Left lung (tissue), 10 donors: ENCODE data around the gene LEMD1. TPM values are rescaled to one million over a fixed set of nuclear protein-coding genes. Genes with fewer than 3 reads are reported as not detected.

Source experiments
- ATAC-seq: fragments of 200-7000 bp; cut with Tn5 transposase; one replicate; pipeline ENCODE4 v1.9.1; 2020; ENCODE audit warnings: moderate library complexity
- DNase-seq, 4 donors: peaks; one replicate each; pipeline ENCODE4 v3.0.0-alpha.2; 2013 to 2020
- H3K27ac ChIP-seq, 2 donors: fragments of 200-600 bp; sonication (generic) in 1 of 2; one replicate each; pipeline versions ENCODE4 v1.5.0 to v1.8.0; 2020 to 2021
- H3K27me3 ChIP-seq, 2 donors: fragments of 200-600 bp; sonication (generic) in 1 of 2; one replicate each; pipeline versions ENCODE4 v1.5.0 to v1.8.0; 2020 to 2021
- H3K36me3 ChIP-seq, 2 donors: fragments of 200-600 bp; sonication (generic) in 1 of 2; one replicate each; pipeline versions ENCODE4 v1.5.0 to v1.8.0; 2020 to 2021
- H3K4me1 ChIP-seq, 2 donors: fragments of 200-600 bp; one replicate each; pipeline ENCODE4 v1.8.0; 2021
- H3K4me3 ChIP-seq, 2 donors: fragments of 200-600 bp; sonication (generic) in 1 of 2; one replicate each; pipeline versions ENCODE4 v1.5.0 to v1.8.0; 2020 to 2021; ENCODE audit warnings: mild to moderate bottlenecking in 1 of 2
- H3K9me3 ChIP-seq, 2 donors: fragments of 200-600 bp; sonication (generic) in 1 of 2; one replicate each; pipeline versions ENCODE4 v1.5.0 to v1.8.0; 2020 to 2021
- CTCF ChIP-seq, 2 donors: fragments of 200-600 bp; sonication (generic) in 1 of 2; IDR thresholded peaks; one replicate each; pipeline versions ENCODE4 v1.5.0 to v1.8.0; 2021; ENCODE audit warnings: antibody characterized with exemption in 2 of 2
- intact Hi-C, 2 donors: fragments of 100-400 bp; cut with DNase I; formaldehyde crosslinking; loops; one replicate each; pipeline versions ENCODE4 v1.11.2 to v1.14.2; 2022
- polyA plus RNA-seq, 6 donors: library from polyadenylated mRNA; unstranded; fragments of 120-200 nt; gene quantifications; one replicate each; pipeline ENCODE4 v1.2.1, GENCODE V29; 2013; ENCODE audit not compliant: insufficient read length in 6 of 6
- total RNA-seq, 2 donors: library from RNA; stranded (reverse); fragmentation: NEBNext Ultra II Directional; extraction: Animal tissue kit (Norgen Biotek cat#: 25700); gene quantifications; one replicate each; pipeline ENCODE4 v1.2.1, GENCODE V29; 2021
- donor health status: DM: no; HTN: yes; CAD: no.
- donor health status: DM: no; HTN: no; CAD: no.

Gene LEMD1
- total and polyA plus RNA-seq, 8 donors: 2.1 to 4.4 (median 3.5) TPM

GRCh38 chr1:205344066-205344928 lies 77.6 kb downstream of the LEMD1 start:
- peaks cover 9 to 12% of the 10 kb centered on the region in 2 donors for H3K4me1 ChIP-seq
- H3K27me3 ChIP-seq: peaks cover 28 to 52% of the 10 kb centered on the region in 2 donors
- no peaks in the 10 kb centered on the region for H3K9me3 ChIP-seq
- DNase-seq (peak in 1 of 4 donors; percentile 81), ATAC-seq (peak; percentile 70)
- no peaks in the 10 kb centered on the region for H3K36me3 ChIP-seq
- no peak for TF ChIP-seq CTCF (IDR thresholded peaks at IDR 0.05)
- peak overlapping the region; percentile 20 to 25 for H3K4me3 ChIP-seq
- intact Hi-C loops: no loop called here
- H3K27ac ChIP-seq: no peak overlapping the region

DNA sequence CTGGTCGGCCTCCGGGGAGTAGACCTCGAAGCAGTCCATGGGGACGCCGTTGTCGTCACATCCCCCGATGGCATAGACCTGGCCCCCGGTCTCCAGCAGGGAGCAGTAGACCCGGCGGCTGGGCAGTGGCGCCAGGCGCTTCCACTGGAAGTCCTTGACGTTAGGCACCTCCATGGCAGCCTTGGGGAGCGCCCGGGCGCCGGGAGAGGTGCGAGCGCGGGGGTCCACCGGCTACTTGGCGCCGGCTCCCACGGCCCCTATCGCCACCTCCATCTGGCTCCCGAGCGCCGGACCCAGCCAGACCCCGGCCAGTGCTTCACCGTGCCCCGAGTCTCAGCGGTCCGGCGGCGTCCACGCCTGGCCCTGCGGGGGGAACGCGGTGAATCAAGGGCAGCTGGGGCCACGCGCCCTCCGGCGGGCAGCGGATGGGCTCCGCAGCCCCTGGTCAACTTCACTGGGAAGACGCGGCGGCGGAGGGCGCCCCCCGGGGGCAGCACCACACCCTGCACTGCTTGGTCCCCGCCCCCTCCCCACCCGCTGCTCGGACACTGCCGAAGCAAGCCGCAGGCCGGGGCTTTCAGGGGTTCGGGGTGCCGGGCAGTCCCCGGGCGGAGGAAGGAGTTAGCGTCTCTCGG lies 78.3 kb downstream of the LEMD1 start:
- Histone ChIP-seq H3K27me3 (peaks cover 28 to 52% of the 10 kb centered on the region in 2 donors), H3K4me1 (peaks cover 9 to 12% of the 10 kb centered on the region in 2 donors), H3K4me3 (peak overlapping the region; percentile 20 to 25), H3K27ac (no peak overlapping the region), H3K9me3 (no peaks in the 10 kb centered on the region), H3K36me3 (no peaks in the 10 kb centered on the region)
- peak in 1 of 4 donors; percentile 82 for DNase-seq
- TF ChIP-seq CTCF (IDR thresholded peaks at IDR 0.05): no peak
- ATAC-seq: peak; percentile 53
- intact Hi-C loops: no loop called here

GRCh38 chr1:205342986-205343385 lies 78.9 kb downstream of the LEMD1 start:
- intact Hi-C loops: no loop called here
- Histone ChIP-seq H3K4me3 (no peak overlapping the region), H3K4me1 (peaks cover 9 to 12% of the 10 kb centered on the region in 2 donors), H3K27ac (no peak overlapping the region), H3K9me3 (no peaks in the 10 kb centered on the region), H3K36me3 (no peaks in the 10 kb centered on the region), H3K27me3 (peaks cover 28 to 52% of the 10 kb centered on the region in 2 donors)
- no peak for DNase-seq
- TF ChIP-seq CTCF (IDR thresholded peaks at IDR 0.05): no peak
- ATAC-seq: no peak

DNA sequence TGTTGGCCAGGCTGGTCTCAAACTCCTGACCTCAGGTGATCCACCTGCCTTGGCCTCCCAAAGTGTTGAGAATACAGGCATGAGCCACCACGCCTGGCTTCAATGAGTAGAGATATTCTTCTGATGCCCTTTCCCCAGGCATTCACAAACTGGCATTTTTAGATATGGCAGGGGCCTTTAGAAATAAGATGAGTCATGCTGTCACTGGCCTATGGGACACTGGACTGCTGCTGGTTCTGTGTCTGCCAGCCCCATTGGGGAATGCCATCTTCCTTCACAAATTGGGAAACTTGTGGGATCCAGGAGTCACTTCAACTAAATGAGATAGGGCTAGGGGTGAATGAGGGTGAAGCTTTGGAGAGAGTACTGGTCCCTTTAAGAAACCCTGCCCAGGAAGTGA lies 81.2 kb downstream of the LEMD1 start:
- no peak for TF ChIP-seq CTCF (IDR thresholded peaks at IDR 0.05)
- Histone ChIP-seq H3K27ac (no peak overlapping the region), H3K4me3 (no peak overlapping the region), H3K36me3 (no peaks in the 10 kb centered on the region), H3K4me1 (peaks cover 9 to 12% of the 10 kb centered on the region in 2 donors), H3K27me3 (peaks cover 28 to 39% of the 10 kb centered on the region in 2 donors), H3K9me3 (no peaks in the 10 kb centered on the region)
- intact Hi-C loops: no loop called here
- DNase-seq (no peak), ATAC-seq (no peak)

DNA sequence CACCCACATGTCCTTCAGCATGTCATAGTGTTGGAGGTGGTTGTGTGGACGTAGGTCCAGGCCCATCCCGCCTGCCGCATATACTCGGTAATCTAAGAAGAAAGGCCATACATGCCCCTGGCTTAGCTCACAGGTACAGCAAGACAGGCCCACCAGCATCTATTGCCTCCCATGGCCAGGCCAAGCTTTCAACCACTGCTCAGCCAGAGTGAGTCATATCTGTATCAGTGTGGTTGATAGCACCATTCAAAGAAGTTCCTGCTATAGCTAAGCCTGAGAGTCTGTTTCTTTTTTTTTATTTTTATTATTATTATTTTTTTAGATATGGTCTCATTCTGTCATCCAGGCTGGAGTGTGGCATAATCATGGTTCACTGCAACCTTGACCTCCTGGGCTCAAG lies 82.1 kb downstream of the LEMD1 start:
- Histone ChIP-seq H3K36me3 (no peaks in the 10 kb centered on the region), H3K4me1 (peaks cover 9 to 12% of the 10 kb centered on the region in 2 donors), H3K9me3 (no peaks in the 10 kb centered on the region), H3K27ac (no peak overlapping the region), H3K4me3 (no peak overlapping the region), H3K27me3 (peaks cover 18 to 29% of the 10 kb centered on the region in 2 donors)
- no peak for ATAC-seq
- intact Hi-C loops: no loop called here
- TF ChIP-seq CTCF (IDR thresholded peaks at IDR 0.05): no peak
- DNase-seq: no peak
